ENCODE results near the gene CHRM5.

GRCh38 chr15:33959844-33960548, 8.3 kb upstream of the CHRM5 start:
- no peak for TF ChIP-seq YY1 (IDR thresholded peaks at IDR 0.05; ENCODE audit: insufficient read depth, insufficient read length)
- no peak for TF ChIP-seq SUZ12 (IDR thresholded peaks at IDR 0.05; ENCODE audit: extremely low read depth, insufficient read depth, insufficient read length)
